Endothelial cell of umbilical vein (primary cell): ENCODE results near the gene PTPRD. TPM values are rescaled to one million over a fixed set of nuclear protein-coding genes. Genes with fewer than 3 reads are reported as not detected.

Experiments used
- BruUV-seq: library from RNA; stranded (reverse); fragments of 400-500 nt; replicated peaks from 2 replicates; lab custom pipeline; 2021; lab: Mats Ljungman, UMichigan
- CTCF ChIA-PET: fragments of 300-600, 350-600 bp; sonication (Branson Sonifier 250); formaldehyde crosslinking; loops from one replicate; lab custom pipeline; 2021; ENCODE audit warnings: antibody characterized with exemption, inconsistent platforms; lab: Charles Lee
- POLR2A ChIA-PET: fragments of 300-600, 350-600 bp; sonication (Branson Sonifier 250); formaldehyde crosslinking; loops from one replicate; lab custom pipeline; 2021; ENCODE audit warnings: antibody characterized with exemption, inconsistent platforms; lab: Charles Lee
- DNase-seq: peaks from one replicate; pipeline ENCODE4 v3.0.0-alpha.2; 2011; ENCODE audit warnings: low read depth, low spot score
- FAIRE-seq: peaks from 2 replicates; lab custom pipeline; 2011; peaks lifted over from hg19 to GRCh38; lab: Jason Lieb, UNC
- H2AFZ ChIP-seq: 2 replicates; pipeline ENCODE4 v1.6.0; 2012; ENCODE audit warnings: low read depth, low read length, control low read depth, inconsistent platforms
- H3K27ac ChIP-seq: 2 replicates; pipeline ENCODE4 v1.5.1; 2011; ENCODE audit warnings: low read depth, mild to moderate bottlenecking, control low read depth, low read length, moderate library complexity; ENCODE audit not compliant: insufficient read depth
- H3K27me3 ChIP-seq, 2 experiments: 2 replicates each; pipeline versions ENCODE4 v1.6.0 to v1.6.1; 2011; ENCODE audit warnings: low read length in 2 of 2, mixed read lengths in 1 of 2; ENCODE audit not compliant: control insufficient read depth in 2 of 2, insufficient read depth in 2 of 2
- H3K36me3 ChIP-seq, 2 experiments: 2 replicates in 1 of 2; 3 replicates in 1 of 2; pipeline ENCODE4 v1.5.1; 2011; ENCODE audit warnings: low read length in 2 of 2, mild to moderate bottlenecking in 1 of 2, moderate library complexity in 1 of 2; ENCODE audit not compliant: control insufficient read depth in 2 of 2, insufficient read depth in 2 of 2; ENCODE audit errors: extremely low read depth in 1 of 2
- H3K4me1 ChIP-seq: 3 replicates; pipeline ENCODE4 v1.5.1; 2011; ENCODE audit warnings: mild to moderate bottlenecking, low read length; ENCODE audit not compliant: control insufficient read depth, insufficient read depth; ENCODE audit errors: extremely low read depth
- H3K4me2 ChIP-seq: 2 replicates; pipeline ENCODE4 v1.6.1; 2011; ENCODE audit warnings: low read length, control low read depth, mixed read lengths; ENCODE audit not compliant: insufficient read depth
- H3K4me3 ChIP-seq, 3 experiments: fragments of 200-600 bp in 1 of 3; sonication (generic), shearing (Covaris generic) in 1 of 3; replicated peaks in 1 of 3; 2 replicates each; pipeline ENCODE4 v1.5.1; 2011 to 2016; ENCODE audit warnings: control low read depth in 3 of 3, low read length in 3 of 3, mild to moderate bottlenecking in 2 of 3, inconsistent platforms in 1 of 3, low read depth in 1 of 3, moderate library complexity in 1 of 3; ENCODE audit not compliant: insufficient read depth in 1 of 3
- H3K79me2 ChIP-seq: 2 replicates; pipeline ENCODE4 v1.6.0; 2012; ENCODE audit warnings: low read length, inconsistent platforms; ENCODE audit not compliant: control insufficient read depth, insufficient read depth
- H3K9ac ChIP-seq: replicated peaks from 2 replicates; pipeline ENCODE3; 2011; ENCODE audit warnings: low read length, control low read depth; ENCODE audit not compliant: insufficient read depth; ENCODE audit errors: extremely low read depth
- H3K9me1 ChIP-seq: replicated peaks from 3 replicates; pipeline ENCODE4 v1.6.0; 2011; ENCODE audit warnings: mild to moderate bottlenecking, low read length; ENCODE audit not compliant: control insufficient read depth, insufficient read depth; ENCODE audit errors: extremely low read depth
- H3K9me3 ChIP-seq: replicated peaks from 2 replicates; pipeline ENCODE4 v1.5.1; 2012; ENCODE audit warnings: low read length, inconsistent platforms; ENCODE audit not compliant: control insufficient read depth, insufficient read depth
- H4K20me1 ChIP-seq: replicated peaks from 2 replicates; pipeline ENCODE3; 2011; ENCODE audit warnings: mild to moderate bottlenecking, low read length; ENCODE audit not compliant: control insufficient read depth, insufficient read depth; ENCODE audit errors: extremely low read depth
- CTCF ChIP-seq, 2 donors: IDR thresholded peaks; 1 replicate in 1 of 2; 2 replicates in 1 of 2; pipeline ENCODE4 v1.5.1; 2011; ENCODE audit warnings: low read length in 2 of 2, mild to moderate bottlenecking in 2 of 2, moderate library complexity in 2 of 2, control low read depth in 1 of 2, inconsistent platforms in 1 of 2, low read depth in 1 of 2; ENCODE audit not compliant: insufficient read depth in 1 of 2; ENCODE audit errors: extremely low read depth in 1 of 2
- EZH2 ChIP-seq: IDR thresholded peaks from 2 replicates; pipeline ENCODE4 v1.6.1; 2012; ENCODE audit warnings: borderline replicate concordance, low read depth, mild to moderate bottlenecking, moderate library complexity, low read length, inconsistent platforms; ENCODE audit not compliant: severe bottlenecking
- FOS ChIP-seq: IDR thresholded peaks from 2 replicates; pipeline ENCODE4 v1.6.1; 2011; ENCODE audit warnings: mild to moderate bottlenecking, low read length, moderate library complexity, borderline replicate concordance; ENCODE audit not compliant: insufficient read depth
- GATA2 ChIP-seq: IDR thresholded peaks from 2 replicates; pipeline ENCODE4 v1.7.0; 2011; ENCODE audit warnings: low read depth, mild to moderate bottlenecking, moderate library complexity, mixed read lengths, low read length; ENCODE audit not compliant: insufficient read length, insufficient read depth
- JUN ChIP-seq: IDR thresholded peaks from 2 replicates; pipeline ENCODE4 v1.6.1; 2011; ENCODE audit warnings: borderline replicate concordance, low read depth; ENCODE audit not compliant: insufficient read length, insufficient read depth
- MAX ChIP-seq: IDR thresholded peaks from 2 replicates; pipeline ENCODE4 v1.6.1; 2011; ENCODE audit not compliant: insufficient read depth, insufficient read length
- MYC ChIP-seq: IDR thresholded peaks from one replicate; pipeline ENCODE4 v1.6.1; 2011; ENCODE audit warnings: mild to moderate bottlenecking, low read depth, low read length
- POLR2A ChIP-seq: IDR thresholded peaks from 2 replicates; pipeline ENCODE4 v1.6.1; 2012; ENCODE audit warnings: low read depth, mild to moderate bottlenecking, control low read depth, low read length
- POLR2AphosphoS5 ChIP-seq: IDR thresholded peaks from 2 replicates; pipeline ENCODE4 v1.6.1; 2012; ENCODE audit warnings: low read depth, mild to moderate bottlenecking, control low read depth, low read length, moderate library complexity; ENCODE audit not compliant: insufficient read depth
- dilution Hi-C: fragments of 300-500 bp; cut with MboI; formaldehyde crosslinking; loops from one replicate; pipeline ENCODE4 v1.15.0; 2019; ENCODE audit warnings: low sequenced_read_pairs; ENCODE audit not compliant: extremely low pct_ligation_motif_present
- intact Hi-C: fragments of 100-400 bp; cut with micrococcal nuclease; formaldehyde crosslinking; loops from one replicate; pipeline ENCODE4 v1.10.0; 2022
- polyA plus RNA-seq, 4 experiments: library from polyadenylated mRNA; depleted of rRNA in 3 of 4; stranded (reverse) in 3 of 4; unstranded in 1 of 4; fragments of >200 nt; gene quantifications; 2 replicates each; pipeline versions ENCODE4 v1.2.1 to v1.2.3, GENCODE V29; 2011 to 2012; ENCODE audit warnings: missing spikeins in 1 of 4
- total RNA-seq: library from RNA; stranded (reverse); gene quantifications from 2 replicates; pipeline ENCODE4 v1.2.3, GENCODE V29; 2021

Gene PTPRD
- total and polyA plus RNA-seq, 2 donors (not counting 3 experiments of a cell fraction or from before 2014, with no cell fraction given), result 5.5 to 5.7 TPM

GRCh38 chr9:8628791-8629190, 1984.0 kb downstream of the PTPRD start:
- Histone ChIP-seq H3K79me2 (no peaks in the 10 kb centered on the region), H3K9ac (no peak overlapping the region), H3K4me2 (no peak overlapping the region), H3K4me1 (no peaks in the 10 kb centered on the region), H3K9me1 (no peaks in the 10 kb centered on the region), H3K36me3 (no peaks in the 10 kb centered on the region), H2AFZ (no peak overlapping the region), H3K27ac (no peak overlapping the region), H3K27me3 (no peaks in the 10 kb centered on the region), H4K20me1 (no peaks in the 10 kb centered on the region), H3K4me3 (no peak overlapping the region), H3K9me3 (no peaks in the 10 kb centered on the region)
- ChIA-PET POLR2A (no interaction called here), CTCF (no interaction called here)
- TF ChIP-seq GATA2 (no peak), POLR2A (no peak), MAX (no peak), FOS (no peak), EZH2 (no peak), CTCF (IDR thresholded peaks at IDR 0.05; ENCODE audit: extremely low read depth in 1 of 2, insufficient read depth in 1 of 2, low read depth in 1 of 2, low read length in 2 of 2) (no peak), JUN (no peak), MYC (no peak), POLR2AphosphoS5 (no peak)
- DNase-seq (no peak), FAIRE-seq (no peak)
- intact Hi-C loops (no loop called here), dilution Hi-C loops (no loop called here)
- BruUV-seq, result no TSS peak
